HEK293 (cell line): ENCODE measurements around the gene UBA6.

ENCODE experiments used
- CTCF ChIA-PET: fragments of 350-600 bp; formaldehyde crosslinking; extraction: SDS; loops from one replicate; lab custom pipeline; 2021; ENCODE audit warnings: antibody characterized with exemption; lab: Yijun Ruan, JAX
- POLR2A ChIA-PET: fragments of 300-600 bp; formaldehyde crosslinking; extraction: SDS; loops from one replicate; lab custom pipeline; 2020; ENCODE audit warnings: antibody characterized with exemption, inconsistent platforms; lab: Yijun Ruan, JAX
- H3K27ac ChIP-seq: fragments of 200-500 bp; sonication (Bioruptor generic); 2 replicates; pipeline ENCODE4 v1.5.1; 2014; ENCODE audit warnings: low read depth, low read length, control low read depth, inconsistent platforms; ENCODE audit errors: extremely low read depth
- H3K36me3 ChIP-seq, 2 experiments: fragments of 200-500 bp in 1 of 2; sonication (Bioruptor generic) in 1 of 2; 1 replicate in 1 of 2; 2 replicates in 1 of 2; pipeline ENCODE4 v1.5.1; 2014 to 2017; ENCODE audit warnings: inconsistent platforms in 2 of 2, low read length in 2 of 2; ENCODE audit not compliant: control insufficient read depth in 2 of 2, insufficient read depth in 1 of 2
- H3K4me1 ChIP-seq: fragments of 200-500 bp; sonication (Bioruptor generic); 2 replicates; pipeline ENCODE4 v1.5.1; 2014; ENCODE audit warnings: mild to moderate bottlenecking, low read length, inconsistent platforms; ENCODE audit not compliant: control insufficient read depth, insufficient read depth
- H3K4me3 ChIP-seq: 2 replicates; pipeline ENCODE4 v1.5.1; 2011; ENCODE audit warnings: low read depth, mild to moderate bottlenecking, control low read depth, low read length, moderate library complexity
- H3K9me3 ChIP-seq: fragments of 200-500 bp; sonication (Bioruptor generic); 2 replicates; pipeline ENCODE4 v1.5.1; 2014; ENCODE audit warnings: low read depth, low read length, inconsistent platforms; ENCODE audit not compliant: control insufficient read depth, insufficient read depth
- HOXC10 ChIP-seq: sonication (generic); formaldehyde crosslinking; IDR thresholded peaks from 2 replicates; pipeline ENCODE4 v1.8.1; 2023; ENCODE audit warnings: mild to moderate bottlenecking, missing genetic modification reagents
- MYNN ChIP-seq: fragments of 450-650 bp; formaldehyde crosslinking; IDR thresholded peaks from 2 replicates; pipeline ENCODE4 v1.5.1; 2016; ENCODE audit warnings: missing biosample characterization, missing genetic modification characterization, borderline replicate concordance
- RBAK ChIP-seq: fragments of 450-650 bp; formaldehyde crosslinking; IDR thresholded peaks from 2 replicates; pipeline ENCODE4 v1.5.1; 2016; ENCODE audit warnings: missing biosample characterization, missing genetic modification characterization
- SP7 ChIP-seq: fragments of 450-650 bp; formaldehyde crosslinking; IDR thresholded peaks from 2 replicates; pipeline ENCODE4 v1.5.1; 2016; ENCODE audit warnings: missing biosample characterization, missing genetic modification characterization
- TRIM28 ChIP-seq: IDR thresholded peaks from 2 replicates; pipeline ENCODE4 v1.6.1; 2011; ENCODE audit warnings: low read length, control low read depth, borderline replicate concordance
- YY1 ChIP-seq: fragments of 450-650 bp; formaldehyde crosslinking; IDR thresholded peaks from 2 replicates; pipeline ENCODE4 v1.5.1; 2018; ENCODE audit warnings: missing biosample characterization, missing genetic modification characterization
- ZBTB1 ChIP-seq: fragments of 450-650 bp; formaldehyde crosslinking; IDR thresholded peaks from 2 replicates; pipeline ENCODE4 v1.5.1; 2016; ENCODE audit warnings: missing biosample characterization, missing genetic modification characterization
- ZNF16 ChIP-seq: fragments of 450-650 bp; formaldehyde crosslinking; IDR thresholded peaks from 2 replicates; pipeline ENCODE4 v1.5.1; 2016; ENCODE audit warnings: low read depth, missing biosample characterization, missing genetic modification characterization
- ZNF175 ChIP-seq: fragments of 450-650 bp; formaldehyde crosslinking; IDR thresholded peaks from 2 replicates; pipeline ENCODE4 v1.5.1; 2016; ENCODE audit warnings: missing biosample characterization, missing genetic modification characterization
- ZNF248 ChIP-seq: fragments of 450-650 bp; formaldehyde crosslinking; IDR thresholded peaks from 2 replicates; pipeline ENCODE4 v1.5.1; 2017; ENCODE audit warnings: missing biosample characterization, missing genetic modification characterization
- ZNF510 ChIP-seq: fragments of 450-650 bp; formaldehyde crosslinking; IDR thresholded peaks from 2 replicates; pipeline ENCODE4 v1.5.1; 2018; ENCODE audit warnings: mild to moderate bottlenecking, missing genetic modification characterization, missing biosample characterization; ENCODE audit not compliant: insufficient replicate concordance
- ZNF518A ChIP-seq: fragments of 450-650 bp; formaldehyde crosslinking; conservative IDR thresholded peaks from 2 replicates; pipeline ENCODE4 v1.5.1; 2016; ENCODE audit warnings: low read depth, missing biosample characterization, missing genetic modification characterization
- ZNF529 ChIP-seq: fragments of 450-650 bp; formaldehyde crosslinking; IDR thresholded peaks from 2 replicates; pipeline ENCODE4 v1.5.1; 2017; ENCODE audit warnings: missing genetic modification characterization, missing biosample characterization; ENCODE audit not compliant: insufficient replicate concordance
- ZNF624 ChIP-seq: fragments of 450-650 bp; formaldehyde crosslinking; IDR thresholded peaks from 2 replicates; pipeline ENCODE4 v1.5.1; 2017; ENCODE audit warnings: missing biosample characterization, missing genetic modification characterization
- ZNF660 ChIP-seq: fragments of 450-650 bp; IDR thresholded peaks from 2 replicates; pipeline ENCODE4 v1.5.1; 2018; ENCODE audit warnings: missing biosample characterization, mild to moderate bottlenecking, missing genetic modification characterization
- ZNF664 ChIP-seq: fragments of 450-650 bp; formaldehyde crosslinking; IDR thresholded peaks from 2 replicates; pipeline ENCODE4 v1.5.1; 2016; ENCODE audit warnings: missing biosample characterization, missing genetic modification characterization
- ZNF777 ChIP-seq: fragments of 450-650 bp; formaldehyde crosslinking; IDR thresholded peaks from 2 replicates; pipeline ENCODE4 v1.5.1; 2017; ENCODE audit warnings: missing biosample characterization, missing genetic modification characterization, borderline replicate concordance
- ZNF837 ChIP-seq: fragments of 450-650 bp; formaldehyde crosslinking; IDR thresholded peaks from 2 replicates; pipeline ENCODE4 v1.5.1; 2016; ENCODE audit warnings: missing biosample characterization, missing genetic modification characterization
- TF ChIP-seq, protein P1 (sequence below): fragments of 450-650 bp; formaldehyde crosslinking; IDR thresholded peaks from 2 replicates; pipeline ENCODE4 v1.5.1; 2016; ENCODE audit warnings: missing biosample characterization, missing genetic modification characterization, low read depth
- TF ChIP-seq, protein P2 (sequence below): fragments of 450-650 bp; formaldehyde crosslinking; IDR thresholded peaks from 2 replicates; pipeline ENCODE4 v1.5.1; 2016; ENCODE audit warnings: missing biosample characterization, missing genetic modification characterization
- TF ChIP-seq, protein P3 (sequence below): fragments of 450-650 bp; formaldehyde crosslinking; IDR thresholded peaks from 2 replicates; pipeline ENCODE4 v1.5.1; 2016; ENCODE audit warnings: missing biosample characterization, missing genetic modification characterization
- TF ChIP-seq, protein P4 (sequence below): fragments of 450-650 bp; formaldehyde crosslinking; IDR thresholded peaks from 2 replicates; pipeline ENCODE4 v1.5.1; 2016; ENCODE audit warnings: missing biosample characterization, missing genetic modification characterization

Gene UBA6

DNA sequence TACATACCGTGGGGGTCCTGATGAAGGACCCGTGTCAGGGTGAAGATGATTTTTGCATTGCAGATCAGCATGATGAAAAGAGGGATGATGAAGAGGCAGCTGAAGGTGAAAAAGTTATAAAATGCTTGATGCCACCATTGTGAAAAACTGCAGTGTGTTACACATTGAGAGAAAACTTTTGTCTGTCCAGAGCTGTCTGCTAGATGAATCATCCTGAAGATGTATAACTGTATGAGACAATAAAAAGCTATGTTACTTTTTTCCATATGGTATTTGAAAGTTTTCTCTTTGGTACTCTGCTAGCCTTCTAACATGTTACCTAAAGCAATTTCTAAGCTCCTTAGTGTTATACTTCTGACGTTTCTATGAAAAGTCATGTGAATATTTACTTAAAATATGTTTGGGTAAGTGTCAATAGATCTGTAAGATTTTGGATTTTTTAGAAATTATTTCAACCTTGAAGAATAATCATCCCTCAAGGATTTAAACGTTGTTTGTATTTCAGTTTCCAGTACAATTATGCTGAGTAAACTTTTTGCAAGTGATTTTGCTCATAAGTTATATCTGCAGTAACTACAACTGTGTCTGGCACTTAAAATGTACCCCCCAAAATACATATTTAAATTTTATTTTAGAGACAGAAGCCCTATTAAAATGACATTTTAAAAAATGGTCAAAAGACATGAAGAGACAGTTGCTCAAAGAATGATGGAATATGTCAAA is 43.8 kb upstream of the UBA6 start:
- TF ChIP-seq, protein P1, sequence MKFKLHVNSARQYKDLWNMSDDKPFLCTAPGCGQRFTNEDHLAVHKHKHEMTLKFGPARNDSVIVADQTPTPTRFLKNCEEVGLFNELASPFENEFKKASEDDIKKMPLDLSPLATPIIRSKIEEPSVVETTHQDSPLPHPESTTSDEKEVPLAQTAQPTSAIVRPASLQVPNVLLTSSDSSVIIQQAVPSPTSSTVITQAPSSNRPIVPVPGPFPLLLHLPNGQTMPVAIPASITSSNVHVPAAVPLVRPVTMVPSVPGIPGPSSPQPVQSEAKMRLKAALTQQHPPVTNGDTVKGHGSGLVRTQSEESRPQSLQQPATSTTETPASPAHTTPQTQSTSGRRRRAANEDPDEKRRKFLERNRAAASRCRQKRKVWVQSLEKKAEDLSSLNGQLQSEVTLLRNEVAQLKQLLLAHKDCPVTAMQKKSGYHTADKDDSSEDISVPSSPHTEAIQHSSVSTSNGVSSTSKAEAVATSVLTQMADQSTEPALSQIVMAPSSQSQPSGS (tag by site-specific recombination) = no peak
- TF ChIP-seq ZNF624 (no peak), ZNF660 (tag by site-specific recombination) (no peak), ZBTB1 (no peak), ZNF510 (tag by site-specific recombination) (no peak), ZNF518A (tag by site-specific recombination) (no peak), TRIM28 (no peak), ZNF248 (no peak), ZNF664 (no peak), RBAK (tag by site-specific recombination) (no peak), HOXC10 (CRISPR knock-in tag) (no peak), MYNN (tag by site-specific recombination) (no peak)
- TF ChIP-seq, protein P2, sequence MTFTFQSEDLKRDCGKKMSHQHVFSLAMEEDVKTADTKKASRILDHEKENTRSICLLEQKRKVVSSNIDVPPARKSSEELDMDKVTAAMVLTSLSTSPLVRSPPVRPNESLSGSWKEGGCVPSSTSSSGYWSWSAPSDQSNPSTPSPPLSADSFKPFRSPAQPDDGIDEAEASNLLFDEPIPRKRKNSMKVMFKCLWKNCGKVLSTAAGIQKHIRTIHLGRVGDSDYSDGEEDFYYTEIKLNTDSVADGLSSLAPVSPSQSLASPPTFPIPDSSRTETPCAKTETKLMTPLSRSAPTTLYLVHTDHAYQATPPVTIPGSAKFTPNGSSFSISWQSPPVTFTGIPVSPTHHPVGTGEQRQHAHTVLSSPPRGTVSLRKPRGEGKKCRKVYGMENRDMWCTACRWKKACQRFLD (tag by site-specific recombination) = no peak
- H3K4me1 ChIP-seq = no peaks in the 10 kb centered on the region
- no peaks in the 10 kb centered on the region for H3K36me3 ChIP-seq
- ChIA-PET CTCF (interaction anchor here (0.5 to 2.2 kb wide), 6 partner anchors 8 to 957 kb away, joined by 3 to 14 read pairs (median 4); no protein-coding TSS in a partner anchor), POLR2A (no interaction called here)
- no peaks in the 10 kb centered on the region for H3K9me3 ChIP-seq
- H3K4me3 ChIP-seq = no peak overlapping the region
- H3K27ac ChIP-seq = no peak overlapping the region

GRCh38 chr4:67743194-67743593 is 42.2 kb upstream of the UBA6 start:
- CTCF ChIA-PET = no interaction called here
- H3K9me3 ChIP-seq = no peaks in the 10 kb centered on the region
- H3K4me3 ChIP-seq = no peak overlapping the region
- H3K36me3 ChIP-seq = no peaks in the 10 kb centered on the region
- no peak overlapping the region for H3K27ac ChIP-seq
- POLR2A ChIA-PET = no interaction called here
- no peaks in the 10 kb centered on the region for H3K4me1 ChIP-seq
- TF ChIP-seq ZNF777 (tag by site-specific recombination) (no peak), ZNF837 (no peak), YY1 (tag by site-specific recombination) (no peak), SP7 (tag by site-specific recombination) (no peak), ZNF529 (no peak), ZNF175 (tag by site-specific recombination) (no peak), ZNF510 (tag by site-specific recombination) (no peak), ZNF16 (tag by site-specific recombination) (no peak)
- TF ChIP-seq, protein P3, sequence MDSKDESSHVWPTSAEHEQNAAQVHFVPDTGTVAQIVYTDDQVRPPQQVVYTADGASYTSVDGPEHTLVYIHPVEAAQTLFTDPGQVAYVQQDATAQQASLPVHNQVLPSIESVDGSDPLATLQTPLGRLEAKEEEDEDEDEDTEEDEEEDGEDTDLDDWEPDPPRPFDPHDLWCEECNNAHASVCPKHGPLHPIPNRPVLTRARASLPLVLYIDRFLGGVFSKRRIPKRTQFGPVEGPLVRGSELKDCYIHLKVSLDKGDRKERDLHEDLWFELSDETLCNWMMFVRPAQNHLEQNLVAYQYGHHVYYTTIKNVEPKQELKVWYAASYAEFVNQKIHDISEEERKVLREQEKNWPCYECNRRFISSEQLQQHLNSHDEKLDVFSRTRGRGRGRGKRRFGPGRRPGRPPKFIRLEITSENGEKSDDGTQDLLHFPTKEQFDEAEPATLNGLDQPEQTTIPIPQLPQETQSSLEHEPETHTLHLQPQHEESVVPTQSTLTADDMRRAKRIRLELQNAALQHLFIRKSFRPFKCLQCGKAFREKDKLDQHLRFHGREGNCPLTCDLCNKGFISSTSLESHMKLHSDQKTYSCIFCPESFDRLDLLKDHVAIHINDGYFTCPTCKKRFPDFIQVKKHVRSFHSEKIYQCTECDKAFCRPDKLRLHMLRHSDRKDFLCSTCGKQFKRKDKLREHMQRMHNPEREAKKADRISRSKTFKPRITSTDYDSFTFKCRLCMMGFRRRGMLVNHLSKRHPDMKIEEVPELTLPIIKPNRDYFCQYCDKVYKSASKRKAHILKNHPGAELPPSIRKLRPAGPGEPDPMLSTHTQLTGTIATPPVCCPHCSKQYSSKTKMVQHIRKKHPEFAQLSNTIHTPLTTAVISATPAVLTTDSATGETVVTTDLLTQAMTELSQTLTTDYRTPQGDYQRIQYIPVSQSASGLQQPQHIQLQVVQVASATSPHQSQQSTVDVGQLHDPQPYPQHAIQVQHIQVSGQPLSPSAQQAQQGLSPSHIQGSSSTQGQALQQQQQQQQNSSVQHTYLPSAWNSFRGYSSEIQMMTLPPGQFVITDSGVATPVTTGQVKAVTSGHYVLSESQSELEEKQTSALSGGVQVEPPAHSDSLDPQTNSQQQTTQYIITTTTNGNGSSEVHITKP (tag by site-specific recombination) = no peak
- TF ChIP-seq, protein P4, sequence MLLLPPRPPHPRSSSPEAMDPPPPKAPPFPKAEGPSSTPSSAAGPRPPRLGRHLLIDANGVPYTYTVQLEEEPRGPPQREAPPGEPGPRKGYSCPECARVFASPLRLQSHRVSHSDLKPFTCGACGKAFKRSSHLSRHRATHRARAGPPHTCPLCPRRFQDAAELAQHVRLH (tag by site-specific recombination) = no peak
- TF ChIP-seq, protein P2 (tag by site-specific recombination) = no peak
